Measurements from ENCODE around the gene AOPEP.

GRCh38 chr9:94729199-94729598 lies 2.7 kb downstream of the AOPEP start:
- TF ChIP-seq BRCA1 (CRISPR knock-in tag; IDR thresholded peaks at IDR 0.05): no peak
- no peak for TF ChIP-seq NR2F1 (CRISPR knock-in tag; IDR thresholded peaks at IDR 0.05)
